SU-DHL-6 (cell line): ENCODE data around the gene ZNF335.

Experiments used
- CTCF ChIP-seq: fragments of 200-600 bp; sonication (generic); IDR thresholded peaks from one replicate; pipeline ENCODE4 v1.5.1; 2017; ENCODE audit warnings: antibody characterized with exemption, mild to moderate bottlenecking, low read length, moderate library complexity; ENCODE audit not compliant: insufficient read depth, poor library complexity, severe bottlenecking
- EZH2phosphoT487 ChIP-seq: fragments of 200-600 bp; sonication (generic), shearing (Covaris generic); conservative IDR thresholded peaks from 2 replicates; pipeline ENCODE4 v1.6.1; 2018; ENCODE audit warnings: mild to moderate bottlenecking, antibody characterized with exemption, low read length, moderate library complexity, mixed read lengths

- TF ChIP-seq CTCF (no peak), EZH2phosphoT487 (no peak)
Measured at GRCh38 chr20:45958593-45958992, 13.4 kb downstream of the ZNF335 start.
